IPS DF 4.7 (cell line): ENCODE results near the gene IGSF21.

Source experiments
- DNase-seq: peaks from one replicate; pipeline ENCODE4 v3.0.0-alpha.2; 2013; ENCODE audit warnings: low spot score; ENCODE audit errors: extremely low read depth

The IGSF21 gene

DNA sequence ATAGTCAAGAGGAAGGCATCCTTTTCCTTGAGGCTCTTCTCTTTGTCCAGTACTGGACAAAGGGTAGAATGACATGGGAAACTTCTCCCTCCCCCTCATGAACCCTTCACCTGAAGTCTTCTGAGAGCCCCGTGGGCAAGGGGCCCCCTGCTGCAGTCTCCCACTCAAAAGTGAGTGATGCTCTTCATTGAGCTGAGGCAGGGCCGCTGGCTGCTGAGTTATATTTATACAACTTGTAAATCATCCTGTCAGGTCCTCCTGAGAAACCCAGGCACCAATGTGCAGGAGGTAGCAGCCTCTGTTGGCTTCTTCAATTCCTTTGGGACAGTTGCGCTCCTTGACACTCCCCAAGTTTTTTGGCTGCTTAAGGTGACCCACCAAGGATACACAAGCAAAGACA, 150.2 kb downstream of the IGSF21 start:
- no peak for DNase-seq

DNA sequence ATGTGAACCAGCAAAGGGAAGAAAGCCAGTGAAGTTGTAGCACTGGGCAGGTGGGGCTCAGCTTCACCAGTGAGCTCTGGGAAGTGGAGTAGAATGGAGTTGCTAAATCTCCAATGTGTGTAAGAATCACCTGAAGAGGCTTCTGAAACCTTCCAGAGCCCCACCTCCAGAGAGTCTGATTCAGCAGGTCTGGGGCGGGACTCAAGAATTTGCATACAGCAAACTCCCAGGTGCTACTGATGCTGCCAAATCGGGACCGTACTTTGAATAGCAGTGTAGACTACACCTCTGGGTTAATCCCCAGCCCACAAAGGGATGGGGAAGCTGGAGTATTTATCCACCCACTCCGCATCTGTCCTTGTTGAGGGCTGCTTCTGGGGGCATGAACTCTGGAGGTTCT, 154.3 kb downstream of the IGSF21 start:
- DNase-seq: no peak

DNA sequence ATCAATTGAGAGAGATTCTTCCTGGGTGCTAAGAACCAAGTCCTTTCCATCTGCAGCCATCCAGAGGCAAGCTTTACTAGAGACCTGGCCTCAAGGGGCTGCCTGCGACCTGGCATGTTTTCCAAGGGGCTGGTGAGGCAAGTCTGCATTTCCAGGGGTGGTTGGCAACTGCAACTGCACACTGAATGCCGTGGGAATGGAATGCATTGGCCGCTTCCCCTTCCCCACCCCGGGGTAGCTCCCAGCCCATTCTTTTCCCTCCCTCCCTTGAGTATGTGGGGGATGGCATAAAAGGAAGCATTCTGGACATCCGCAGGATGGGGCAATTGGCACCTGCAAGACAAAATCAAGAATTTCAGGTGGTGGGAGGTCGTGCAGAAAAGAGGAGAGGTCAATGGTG, 155.1 kb downstream of the IGSF21 start:
- no peak for DNase-seq

DNA sequence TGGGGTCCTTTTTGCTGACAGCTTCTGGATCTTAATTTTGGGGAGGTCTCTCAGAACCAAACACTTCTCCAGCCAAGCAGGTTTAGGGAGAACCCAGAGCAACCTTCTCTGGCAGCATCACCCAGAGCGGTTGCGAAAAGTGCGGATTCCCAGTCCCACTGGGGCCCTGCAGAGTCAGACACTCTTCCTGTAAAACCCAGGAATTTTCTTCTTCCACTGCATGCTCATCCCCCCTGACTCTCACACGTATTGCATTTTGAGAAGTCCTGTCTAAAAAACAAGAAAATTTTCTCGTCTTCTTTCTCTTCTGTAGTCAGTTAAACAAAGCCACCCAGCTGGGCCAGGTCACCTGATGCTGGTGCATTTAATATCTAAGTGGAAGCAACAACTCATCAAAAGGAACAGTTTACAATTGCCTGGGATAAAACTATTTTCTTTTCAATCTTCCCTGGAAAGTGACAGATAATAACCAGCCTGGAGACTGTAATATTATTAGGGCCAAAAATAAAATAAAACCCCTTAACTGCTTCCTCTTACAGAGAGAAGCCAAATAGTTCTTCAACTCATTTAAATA, 156.0 kb downstream of the IGSF21 start:
- DNase-seq: no peak

DNA sequence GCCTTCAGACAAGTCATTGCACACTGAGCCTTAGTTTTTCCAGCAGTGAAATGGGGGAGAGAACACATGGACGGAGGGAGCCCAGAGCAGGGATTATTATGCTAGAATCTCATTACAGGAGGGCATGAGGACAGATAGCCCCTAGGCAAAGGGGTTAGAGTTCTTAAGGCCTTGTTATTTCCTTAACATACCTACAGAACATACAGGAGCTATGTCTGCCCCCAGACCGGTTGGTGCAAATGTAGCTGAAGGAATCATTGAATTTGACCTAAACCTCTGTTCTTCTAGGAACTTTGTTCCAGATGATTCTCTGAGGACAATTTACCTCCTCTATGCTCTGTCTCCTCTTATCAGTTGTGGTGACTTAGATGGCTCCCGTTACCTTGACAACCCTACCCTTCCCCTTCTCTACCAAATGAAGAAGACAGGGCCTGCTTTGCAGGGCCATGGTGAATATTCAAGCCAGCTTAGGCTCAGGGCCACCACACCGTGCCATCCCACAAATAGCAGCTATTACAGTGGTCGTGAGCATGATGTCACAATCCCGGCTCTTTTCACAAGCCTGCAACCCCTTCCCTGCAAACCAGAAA, 156.9 kb downstream of the IGSF21 start:
- DNase-seq: no peak

DNA sequence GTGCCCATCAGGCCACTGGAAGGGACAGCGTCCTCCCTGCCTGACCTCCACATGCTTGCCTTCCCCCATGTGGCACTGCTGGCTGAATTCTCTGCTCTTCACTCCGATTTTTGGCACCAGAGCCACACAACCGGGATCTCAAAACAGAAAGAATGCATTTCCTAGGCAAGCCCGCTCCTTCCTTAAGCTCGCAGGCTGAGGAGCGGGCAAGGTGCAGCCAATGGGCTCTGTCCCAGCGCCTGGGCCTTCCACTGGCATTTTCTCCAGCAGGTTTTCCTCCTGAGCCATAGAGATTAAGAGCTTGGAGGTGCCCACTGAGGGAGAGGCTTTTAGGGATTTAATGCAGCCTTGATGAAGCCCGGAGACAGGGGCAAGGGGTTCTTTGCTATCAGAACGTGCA, 158.0 kb downstream of the IGSF21 start:
- DNase-seq: no peak

DNA sequence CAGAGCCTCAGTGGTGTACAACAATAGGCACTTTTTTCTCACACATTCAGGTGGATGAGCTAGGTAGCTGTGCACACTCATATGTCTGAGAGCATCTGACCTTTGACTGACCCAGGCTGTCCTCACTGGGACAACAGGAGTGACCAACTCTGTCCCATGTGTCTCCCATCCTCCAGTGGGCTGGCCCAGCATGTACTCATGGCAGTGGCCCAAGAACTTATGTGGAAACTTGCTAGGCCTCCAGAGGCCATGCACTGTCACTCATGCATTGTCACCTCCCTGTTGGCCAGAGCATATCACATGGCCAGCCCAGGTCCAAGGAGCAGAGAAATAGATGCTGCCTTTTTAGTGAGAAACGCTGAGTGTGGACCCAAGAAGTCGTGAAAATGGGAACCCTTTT, 158.8 kb downstream of the IGSF21 start:
- DNase-seq: no peak

DNA sequence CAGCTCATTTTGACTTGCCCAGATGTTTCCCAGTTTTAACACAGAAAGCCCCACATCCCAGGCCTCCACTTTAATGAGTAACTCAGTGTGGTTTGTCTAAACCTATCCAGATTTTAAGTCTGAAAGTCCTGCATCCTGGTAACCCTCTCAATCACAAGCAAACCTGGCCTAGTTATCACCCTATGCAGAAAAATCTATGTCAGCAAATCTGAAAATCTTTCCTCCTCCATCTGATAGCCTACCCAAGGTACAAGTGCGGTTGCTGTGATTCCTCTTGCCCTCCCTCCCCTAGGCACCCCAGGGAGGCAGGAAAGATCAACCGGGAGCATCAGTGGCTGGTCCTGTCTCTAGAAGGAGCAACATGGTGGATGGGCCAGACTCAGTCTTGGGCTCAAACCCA, 163.7 kb downstream of the IGSF21 start:
- no peak for DNase-seq

DNA sequence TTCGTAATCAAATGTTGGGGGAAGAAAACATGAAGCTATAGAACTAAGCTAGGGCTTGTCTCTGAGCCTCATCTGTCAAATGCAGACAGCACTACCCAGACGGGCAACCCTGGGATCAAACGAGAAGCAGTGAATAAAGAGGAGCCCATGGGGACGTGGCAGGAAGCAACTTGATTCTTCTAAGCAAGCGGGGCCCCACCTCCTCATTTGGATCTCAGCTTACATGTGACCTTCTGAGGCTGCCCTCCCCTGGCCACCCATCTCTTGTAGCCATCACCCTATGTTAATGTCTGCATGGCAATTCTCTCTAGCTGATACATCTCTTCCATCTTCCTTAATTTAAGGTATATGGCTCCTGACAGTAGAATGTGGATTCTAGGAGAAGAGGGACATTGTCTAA, 171.3 kb downstream of the IGSF21 start:
- DNase-seq: no peak

DNA sequence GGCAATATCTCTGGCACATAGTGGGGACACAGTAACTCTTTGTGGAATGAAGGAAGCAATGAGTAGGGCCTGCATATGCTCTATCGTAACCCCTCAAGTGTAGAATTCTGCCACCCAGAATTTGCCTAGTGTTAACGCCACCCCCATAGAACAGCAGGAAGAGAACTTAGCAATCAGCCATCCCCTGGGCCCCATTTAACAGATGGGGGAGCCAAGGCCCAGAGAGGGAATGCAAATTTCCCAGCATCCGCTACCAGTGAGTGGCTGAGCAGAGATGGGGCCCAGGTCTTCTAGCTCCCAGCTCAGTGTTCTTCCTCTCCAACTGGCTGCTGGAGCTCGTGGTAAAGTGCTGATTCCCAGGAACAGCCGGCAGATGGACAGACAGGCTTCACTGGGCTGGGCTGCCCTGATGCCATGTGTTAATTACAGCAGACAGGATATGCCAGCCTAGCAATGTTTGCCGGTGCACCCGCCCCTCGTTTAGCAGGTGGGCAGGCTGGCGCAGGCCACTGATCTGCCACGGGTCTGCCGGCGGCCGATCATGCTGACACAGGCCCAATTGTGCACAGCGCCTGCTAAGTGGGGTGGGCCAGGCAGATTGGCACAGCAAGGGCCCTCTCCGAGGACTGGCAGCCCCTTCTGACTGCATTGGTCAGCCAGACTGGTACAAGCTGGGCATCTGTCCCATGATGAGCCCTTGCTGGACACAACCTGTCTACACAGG, 171.9 kb downstream of the IGSF21 start:
- no peak for DNase-seq

DNA sequence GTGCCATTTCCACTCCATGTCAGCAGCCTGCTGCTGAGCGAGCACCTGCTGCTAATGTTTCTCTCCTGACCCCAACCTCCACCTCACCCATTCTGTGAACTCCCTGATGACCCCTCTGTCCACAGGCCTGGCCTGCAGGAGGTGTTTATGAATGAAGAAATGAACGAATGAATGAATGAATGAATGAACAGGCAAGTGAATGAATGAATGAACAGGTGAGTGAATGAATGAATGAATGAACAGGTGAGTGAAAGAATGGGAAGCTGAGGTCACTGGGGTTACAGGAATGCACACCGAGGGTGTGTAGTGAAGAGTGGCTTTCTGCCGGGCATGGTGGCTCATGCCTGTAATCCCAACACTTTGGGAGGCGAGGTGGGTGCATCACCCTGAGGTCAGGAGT, 173.4 kb downstream of the IGSF21 start:
- no peak for DNase-seq

DNA sequence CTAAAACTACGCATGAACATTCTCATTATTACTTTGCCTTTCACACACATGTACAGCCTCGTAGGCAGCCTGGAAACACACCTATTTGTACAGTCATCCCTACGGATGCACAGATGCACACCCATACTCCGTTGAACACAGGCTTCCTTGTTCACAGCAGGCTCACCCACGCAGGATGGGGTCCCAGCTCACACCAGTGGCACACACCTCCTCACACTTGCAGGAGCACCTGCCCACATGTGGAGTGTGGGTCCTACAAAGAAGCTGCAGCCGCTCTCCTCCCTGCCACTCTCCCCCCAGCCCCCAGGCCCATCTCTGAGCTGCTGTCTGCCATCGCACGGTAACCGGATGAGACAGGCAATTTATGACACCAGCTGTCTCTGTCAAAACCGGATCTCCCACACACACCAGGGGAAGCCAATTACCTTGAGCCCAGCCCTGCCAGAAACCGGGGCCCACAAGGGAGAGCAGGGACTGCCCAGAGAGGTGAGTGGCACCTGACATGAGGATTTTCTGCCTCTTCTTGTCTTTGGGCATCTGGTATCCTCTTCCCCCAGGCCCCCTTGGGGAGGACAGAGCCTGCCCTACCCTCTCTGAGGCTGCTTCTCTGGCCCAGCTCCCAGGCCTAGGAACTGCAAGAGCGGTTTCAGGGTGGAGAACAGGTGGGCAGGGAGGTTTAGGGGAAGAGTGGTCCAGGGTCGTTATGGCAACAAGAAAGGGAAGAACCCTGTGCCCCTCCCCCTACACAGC, 175.4 kb downstream of the IGSF21 start:
- DNase-seq: no peak

DNA sequence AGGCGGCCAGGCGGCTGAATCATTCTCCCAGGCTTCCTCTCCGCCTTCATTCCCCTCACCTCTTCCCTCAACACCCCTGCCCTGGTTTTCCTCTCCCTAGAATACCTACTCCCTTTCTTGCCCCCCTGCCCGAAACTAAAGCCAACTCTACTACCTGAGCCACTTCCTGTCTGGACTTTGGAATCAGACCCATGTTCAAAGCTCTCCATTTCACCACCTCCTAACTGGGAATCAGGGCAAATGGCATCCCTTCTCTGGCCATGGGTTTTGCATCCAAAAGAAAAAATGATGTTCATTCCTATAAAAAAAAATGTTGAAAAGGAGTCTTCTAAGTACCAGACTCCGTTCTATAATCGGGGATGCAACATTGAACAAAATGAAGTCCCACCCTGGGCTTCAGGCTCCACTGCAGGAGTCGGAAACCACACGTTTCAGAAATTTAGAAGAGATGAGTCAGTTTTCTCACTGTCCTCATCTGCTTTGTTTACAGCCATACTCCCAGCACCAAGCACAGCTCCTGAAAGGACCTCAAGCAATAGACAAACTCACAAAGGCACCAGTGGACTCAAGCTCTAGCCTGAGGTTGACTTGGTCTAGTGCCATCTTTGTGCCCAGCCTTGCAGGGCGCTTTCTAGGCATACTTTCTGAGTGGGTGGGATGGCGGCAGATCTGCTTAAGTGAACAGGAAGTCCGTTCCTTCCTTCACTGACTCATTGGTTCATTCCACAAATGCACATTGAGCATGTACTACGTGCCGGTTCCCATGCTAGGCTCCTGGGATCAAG, 176.2 kb downstream of the IGSF21 start:
- no peak for DNase-seq

DNA sequence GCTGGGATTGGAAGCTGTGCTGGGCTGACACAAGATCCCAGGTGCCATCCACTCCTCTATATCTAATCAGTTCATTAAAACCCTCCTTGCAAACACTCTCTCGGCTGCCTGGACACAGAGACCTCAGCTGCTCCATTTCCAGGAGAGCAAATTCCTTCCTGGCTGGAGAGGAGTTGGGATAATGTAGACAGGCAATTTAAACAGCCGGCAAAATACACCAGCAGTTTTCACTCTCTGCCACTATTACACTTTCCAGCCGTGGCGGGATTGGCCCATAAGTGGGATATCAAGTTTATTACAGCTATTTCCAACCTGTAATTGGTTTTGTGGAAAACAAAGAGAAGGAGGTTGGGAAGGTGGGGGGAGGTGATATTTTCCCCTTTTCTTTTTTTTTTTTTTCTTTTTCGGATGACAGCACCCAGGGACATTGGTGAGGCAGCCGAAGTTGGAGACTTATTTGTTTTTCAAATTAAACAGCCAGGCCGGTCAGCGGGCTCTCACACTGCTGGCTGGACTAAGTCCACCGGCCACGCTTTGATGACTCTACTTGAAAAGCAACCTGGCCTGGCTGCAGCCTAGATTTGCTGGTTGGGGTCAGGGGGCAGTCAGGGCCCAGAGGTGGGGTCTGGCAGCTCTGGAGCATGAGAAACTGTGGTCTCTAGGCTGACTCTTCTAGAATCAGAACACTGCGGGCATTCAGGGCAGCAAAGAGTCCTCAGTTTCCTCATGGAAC, 177.4 kb downstream of the IGSF21 start:
- no peak for DNase-seq

DNA sequence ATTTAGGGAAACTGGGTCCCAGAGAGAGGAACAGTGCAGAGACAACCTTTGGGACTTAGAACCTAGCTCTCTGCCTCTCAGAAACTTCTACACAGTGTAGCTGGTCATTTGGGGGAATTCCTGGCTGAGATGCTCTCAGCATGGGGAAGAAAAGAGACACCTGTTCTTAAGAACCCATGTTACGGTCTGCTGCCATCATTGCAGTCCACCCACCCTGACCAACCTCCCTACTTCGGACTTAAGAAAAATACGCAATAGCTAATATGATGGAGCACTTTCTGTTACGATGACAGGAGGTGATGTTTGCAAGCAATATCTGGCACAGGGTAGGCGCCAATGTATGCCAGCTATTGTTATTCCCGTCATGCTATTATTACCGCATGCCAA, 177.9 kb downstream of the IGSF21 start:
- no peak for DNase-seq

DNA sequence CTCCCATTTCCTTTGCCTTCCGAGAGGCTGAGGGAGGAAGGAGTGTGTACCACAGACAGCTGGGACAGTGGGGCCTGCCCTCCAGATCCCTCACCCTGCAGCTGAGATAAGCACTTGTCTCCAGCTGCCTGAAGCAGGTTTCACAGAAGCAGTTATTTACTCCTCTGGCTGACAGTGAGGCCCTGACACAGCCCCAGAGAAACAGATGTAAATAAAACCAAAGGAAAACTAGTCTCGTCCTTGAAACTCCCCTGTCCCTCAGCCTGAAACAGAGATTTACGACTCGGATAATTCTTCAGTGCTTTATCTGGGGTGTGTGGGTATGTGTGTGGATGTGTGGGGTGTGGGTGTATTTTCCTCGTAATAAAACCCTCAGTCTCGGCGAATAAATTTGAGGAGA, 181.1 kb downstream of the IGSF21 start:
- no peak for DNase-seq

DNA sequence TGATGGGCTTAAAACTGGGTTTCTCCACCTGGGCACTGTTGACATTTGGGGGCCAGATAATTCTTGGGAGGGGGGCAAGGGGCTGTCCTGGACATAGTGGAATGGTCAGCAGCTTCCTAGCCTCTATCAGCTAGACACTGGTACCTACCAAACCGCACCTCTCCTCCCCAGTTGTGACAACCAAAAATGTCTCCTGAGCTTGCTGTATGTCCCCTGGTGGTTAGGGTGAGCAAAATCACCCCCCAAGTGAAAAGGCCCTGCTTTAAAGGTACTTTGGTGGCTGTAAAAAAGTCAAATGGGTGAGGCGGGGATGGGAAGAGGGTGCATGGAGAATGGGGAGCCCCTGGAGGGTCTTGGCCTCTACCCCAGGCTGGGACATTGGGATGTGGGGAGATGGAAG, 182.0 kb downstream of the IGSF21 start:
- DNase-seq: no peak

DNA sequence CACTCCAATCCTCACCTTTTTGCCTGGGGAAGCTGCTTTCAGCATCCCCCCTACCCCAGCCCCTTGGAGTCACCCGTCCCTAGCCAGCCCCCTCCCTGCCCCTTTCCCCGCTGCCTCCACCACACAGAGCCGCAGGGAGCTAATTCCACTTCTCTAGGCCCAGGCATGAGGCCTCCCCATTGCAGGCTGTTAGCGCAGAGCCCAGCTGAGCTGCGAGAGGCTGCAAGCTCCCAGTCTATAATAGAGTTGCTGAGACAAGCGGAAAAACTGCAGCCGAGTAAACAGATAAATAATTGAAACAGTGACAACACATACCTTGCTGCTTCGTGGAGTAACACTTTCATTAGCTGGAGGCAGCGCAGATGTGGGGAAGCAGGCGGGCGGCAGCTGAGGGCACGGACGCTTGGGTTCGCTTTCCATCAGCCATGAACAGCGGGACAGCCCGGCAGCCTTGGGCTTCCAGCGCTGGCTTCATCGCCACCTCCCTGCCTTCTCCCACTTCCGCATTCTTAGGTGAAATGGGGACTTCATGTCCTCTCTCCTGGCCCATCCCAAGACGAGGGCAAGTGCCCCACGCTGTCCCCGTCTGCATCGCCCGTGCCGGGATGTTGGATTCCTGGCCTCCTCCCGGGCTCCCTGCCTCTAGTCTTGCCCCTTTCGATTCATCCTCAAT, 183.3 kb downstream of the IGSF21 start:
- no peak for DNase-seq

DNA sequence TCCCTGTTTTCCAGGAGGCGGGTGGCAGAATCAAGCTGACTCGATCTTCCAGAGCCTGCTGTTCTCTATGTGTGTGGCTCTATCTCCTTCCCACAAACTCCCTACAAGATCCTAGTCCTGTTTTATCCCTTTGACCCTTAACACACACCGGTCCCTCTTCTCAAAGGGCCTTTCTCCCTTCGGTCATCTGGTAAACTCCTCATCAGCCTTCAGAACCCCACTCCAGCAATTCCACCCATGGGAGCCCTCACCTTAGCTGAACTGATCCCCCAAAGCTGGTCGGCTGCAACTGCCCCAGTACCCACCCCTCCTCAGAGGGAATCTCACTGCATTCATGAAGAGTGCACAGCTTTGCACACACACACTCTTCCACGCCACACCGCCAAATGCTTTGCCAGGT, 184.9 kb downstream of the IGSF21 start:
- no peak for DNase-seq

DNA sequence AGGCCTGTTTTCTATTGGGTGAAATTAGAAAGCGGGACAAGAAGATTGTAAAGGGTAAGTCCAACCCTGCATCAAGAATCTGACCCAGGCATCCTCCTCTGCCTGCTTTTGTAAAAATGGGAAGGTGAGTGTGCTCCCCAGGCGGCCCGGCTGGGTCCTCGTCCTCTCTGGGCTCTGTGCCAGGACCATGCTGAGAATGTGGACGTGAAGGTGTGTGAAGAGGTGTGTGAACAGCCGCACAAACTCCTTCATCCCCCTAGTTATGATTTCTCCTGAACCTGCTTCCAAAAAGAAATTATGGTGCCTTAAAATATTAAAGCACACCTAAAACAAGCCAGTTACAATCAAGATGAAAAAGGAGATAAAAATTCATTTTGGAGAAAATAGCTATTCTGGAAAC, 185.7 kb downstream of the IGSF21 start:
- DNase-seq: no peak
